ENCODE data around the gene ASAH2B.
"Not testable (repeated sequence)": the region's sequence is repeated elsewhere in the genome, so short reads cannot be mapped to it uniquely, and the experiment has no call there.

DNA sequence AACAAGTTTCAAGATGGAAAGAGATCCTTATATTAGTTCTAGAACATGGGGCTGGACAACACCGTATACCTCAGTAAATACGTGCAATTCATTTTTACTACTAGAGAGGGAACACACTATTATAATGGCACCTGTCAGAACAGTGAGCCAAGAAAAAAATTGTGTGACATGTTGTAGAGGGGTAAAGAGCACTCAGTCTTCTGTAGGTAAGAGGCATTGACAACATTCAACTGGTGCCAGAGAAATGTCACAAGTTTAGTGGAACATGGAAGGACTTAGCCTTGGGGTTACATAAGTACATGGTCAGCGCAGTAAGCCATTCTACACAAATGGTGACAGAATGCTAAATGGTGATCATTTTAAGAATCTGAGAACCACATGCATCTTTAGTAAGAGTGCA, 32.3 kb downstream of the ASAH2B start:
- TF ChIP-seq, protein P1, sequence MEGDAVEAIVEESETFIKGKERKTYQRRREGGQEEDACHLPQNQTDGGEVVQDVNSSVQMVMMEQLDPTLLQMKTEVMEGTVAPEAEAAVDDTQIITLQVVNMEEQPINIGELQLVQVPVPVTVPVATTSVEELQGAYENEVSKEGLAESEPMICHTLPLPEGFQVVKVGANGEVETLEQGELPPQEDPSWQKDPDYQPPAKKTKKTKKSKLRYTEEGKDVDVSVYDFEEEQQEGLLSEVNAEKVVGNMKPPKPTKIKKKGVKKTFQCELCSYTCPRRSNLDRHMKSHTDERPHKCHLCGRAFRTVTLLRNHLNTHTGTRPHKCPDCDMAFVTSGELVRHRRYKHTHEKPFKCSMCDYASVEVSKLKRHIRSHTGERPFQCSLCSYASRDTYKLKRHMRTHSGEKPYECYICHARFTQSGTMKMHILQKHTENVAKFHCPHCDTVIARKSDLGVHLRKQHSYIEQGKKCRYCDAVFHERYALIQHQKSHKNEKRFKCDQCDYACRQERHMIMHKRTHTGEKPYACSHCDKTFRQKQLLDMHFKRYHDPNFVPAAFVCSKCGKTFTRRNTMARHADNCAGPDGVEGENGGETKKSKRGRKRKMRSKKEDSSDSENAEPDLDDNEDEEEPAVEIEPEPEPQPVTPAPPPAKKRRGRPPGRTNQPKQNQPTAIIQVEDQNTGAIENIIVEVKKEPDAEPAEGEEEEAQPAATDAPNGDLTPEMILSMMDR (IDR thresholded peaks at IDR 0.05; ENCODE audit: borderline replicate concordance, extremely low read depth, low read length, poor library complexity, severe bottlenecking) = not testable (repeated sequence)
- TF ChIP-seq EZH2 (IDR thresholded peaks at IDR 0.05; ENCODE audit: borderline replicate concordance, low read depth, low read length, severe bottlenecking) = not testable (repeated sequence)

Data from DND-41 (cell line).